ENCODE measurements around the gene FRY.

GRCh38 chr13:32040689-32041088 lies 9.1 kb downstream of the FRY start:
- TF ChIP-seq CTCF (IDR thresholded peaks at IDR 0.05) (no peak), POLR2A (IDR thresholded peaks at IDR 0.05) (no peak)

Data from heart left ventricle (tissue), 13 donors.